Kidney (tissue), 14 donors: Measurements from ENCODE around the gene MBOAT1. TPM values are rescaled to one million over a fixed set of nuclear protein-coding genes. Genes with fewer than 3 reads are reported as not detected.

Experiments
- DNase-seq, 5 donors: peaks; one replicate each; pipeline ENCODE4 v3.0.0-alpha.2; 2013 to 2020
- FAIRE-seq: peaks from 2 replicates; lab custom pipeline; 2012; peaks lifted over from hg19 to GRCh38; lab: Jason Lieb, UNC
- H3K27ac ChIP-seq, 2 donors: one replicate each; pipeline ENCODE4 v1.7.0; 2013; ENCODE audit warnings: low read depth in 2 of 2, low read length in 2 of 2, inconsistent platforms in 1 of 2
- H3K27me3 ChIP-seq: one replicate; pipeline ENCODE4 v1.7.1; 2013; ENCODE audit warnings: low read length, inconsistent platforms; ENCODE audit not compliant: control insufficient read depth, insufficient read depth
- H3K36me3 ChIP-seq, 3 donors: one replicate each; pipeline versions ENCODE4 v1.7.0 to v1.7.1; 2013; ENCODE audit warnings: low read length in 3 of 3, control low read depth in 1 of 3, inconsistent platforms in 1 of 3; ENCODE audit not compliant: insufficient read depth in 3 of 3, control insufficient read depth in 2 of 3
- H3K4me1 ChIP-seq, 3 donors: one replicate each; pipeline versions ENCODE4 v1.7.0 to v1.7.1; 2013; ENCODE audit warnings: low read length in 3 of 3, inconsistent platforms in 1 of 3, low read depth in 1 of 3; ENCODE audit not compliant: control insufficient read depth in 2 of 3, insufficient read depth in 2 of 3
- H3K4me3 ChIP-seq, 3 donors: one replicate each; pipeline versions ENCODE4 v1.7.0 to v1.8.1; 2013; ENCODE audit warnings: low read length in 3 of 3, control low read depth in 1 of 3, inconsistent platforms in 1 of 3
- H3K9ac ChIP-seq, 3 donors: one replicate each; pipeline versions ENCODE4 v1.7.0 to v1.7.1; 2013; ENCODE audit warnings: low read length in 3 of 3, control low read depth in 1 of 3, inconsistent platforms in 1 of 3
- H3K9me3 ChIP-seq, 3 donors: one replicate each; pipeline versions ENCODE4 v1.7.0 to v1.7.1; 2013; ENCODE audit warnings: low read length in 3 of 3, control low read depth in 1 of 3, inconsistent platforms in 1 of 3; ENCODE audit not compliant: control insufficient read depth in 2 of 3, insufficient read depth in 1 of 3
- CTCF ChIP-seq: IDR thresholded peaks from 3 replicates; pipeline ENCODE4 v1.5.1; 2012; ENCODE audit warnings: mild to moderate bottlenecking, moderate library complexity, borderline replicate concordance; ENCODE audit not compliant: insufficient read depth; ENCODE audit errors: extremely low read depth
- intact Hi-C: fragments of 100-400 bp; cut with DNase I; formaldehyde crosslinking; loops from one replicate; pipeline ENCODE4 v1.11.1; 2022
- polyA plus RNA-seq: library from polyadenylated mRNA; stranded (reverse); fragments of 350-450 nt; fragmentation: Illumina TruSeq; extraction: RNeasy Lipid Tissue Mini Kit (QIAGEN cat#74804); gene quantifications from one replicate; pipeline ENCODE4 v1.2.3, GENCODE V29; 2014; ENCODE audit warnings: low read depth, low replicate concordance; ENCODE audit not compliant: insufficient read depth
- total RNA-seq: library from RNA; stranded (reverse); fragmentation: NEBNext Ultra II Directional; extraction: Animal tissue kit (Norgen Biotek cat#: 25700); gene quantifications from one replicate; pipeline ENCODE4 v1.2.1, GENCODE V29; 2021
- donor health status: control.
- donor health status: control.
- donor health status: control.
- donor health status: control.
- donor health status: control.
- donor health status: DM: yes; HTN: yes; CAD: no.
- donor health status: Normal renal cell carcinoma (clear cell type).

MBOAT1 gene
- total and polyA plus RNA-seq, 2 donors from 2014 or later, result 1.9 to 15.1 TPM

DNA sequence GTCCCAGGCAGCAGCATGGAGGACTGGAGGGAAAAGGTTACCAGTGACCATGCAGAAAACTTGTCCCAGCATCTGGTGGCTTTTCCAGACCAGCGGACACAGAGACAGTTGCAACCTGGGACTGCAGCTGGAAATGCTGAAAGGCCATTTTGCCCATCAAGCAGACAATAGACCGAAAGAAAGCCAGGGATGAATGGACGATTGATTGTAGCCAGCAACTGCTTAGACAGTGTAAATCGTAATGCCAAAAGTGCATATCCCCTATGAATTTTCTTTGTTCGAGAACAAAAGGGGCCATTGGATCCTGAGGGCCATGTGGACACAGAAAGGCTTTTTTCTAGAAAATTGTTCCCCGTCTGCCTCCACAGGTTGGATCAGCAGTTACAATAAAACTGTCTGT, 115.7 kb downstream of the MBOAT1 start:
- Histone ChIP-seq H3K27me3 (no peaks in the 10 kb centered on the region), H3K9me3 (no peaks in the 10 kb centered on the region), H3K9ac (no peak overlapping the region), H3K4me3 (no peak overlapping the region), H3K27ac (no peak overlapping the region), H3K4me1 (peaks cover 0 to 4% (median 0%) of the 10 kb centered on the region in 3 donors), H3K36me3 (no peaks in the 10 kb centered on the region)
- intact Hi-C loops, result no loop called here
- FAIRE-seq (no peak), DNase-seq (no peak)
- no peak for TF ChIP-seq CTCF

DNA sequence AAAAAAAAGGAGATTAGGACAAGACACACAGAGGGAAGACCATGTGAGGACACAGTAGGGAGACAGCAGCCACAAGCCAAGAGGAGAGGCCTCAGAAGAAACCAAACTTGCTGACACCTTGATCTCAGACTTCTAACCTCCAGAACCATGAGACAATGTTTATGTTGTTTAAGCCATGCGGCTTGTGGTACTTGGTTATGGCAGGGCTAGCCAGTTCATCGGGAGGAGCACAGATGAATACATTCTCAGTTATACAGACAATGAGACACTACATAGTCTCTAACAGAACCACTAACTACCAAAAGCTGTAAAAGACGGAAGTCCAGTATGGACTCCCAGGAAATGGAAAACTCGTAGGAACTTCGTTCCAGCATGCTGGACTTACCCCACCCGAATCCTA, 116.8 kb downstream of the MBOAT1 start:
- Histone ChIP-seq H3K4me3 (no peak overlapping the region), H3K36me3 (no peaks in the 10 kb centered on the region), H3K27me3 (no peaks in the 10 kb centered on the region), H3K4me1 (peaks cover 0 to 4% (median 0%) of the 10 kb centered on the region in 3 donors), H3K9ac (no peak overlapping the region), H3K27ac (no peak overlapping the region), H3K9me3 (no peaks in the 10 kb centered on the region)
- FAIRE-seq (no peak), DNase-seq (no peak)
- intact Hi-C loops, result no loop called here
- TF ChIP-seq CTCF, result no peak

- H3K4me3 ChIP-seq, result no peak overlapping the region
- peak; percentile 59 for TF ChIP-seq CTCF
- FAIRE-seq (peak; percentile 96), DNase-seq (peak in 3 of 5 donors; percentile 29 to 89 (median 85))
- H3K27me3 ChIP-seq, result no peaks in the 10 kb centered on the region
- no peak overlapping the region for H3K9ac ChIP-seq
- H3K27ac ChIP-seq, result no peak overlapping the region
- no peaks in the 10 kb centered on the region for H3K9me3 ChIP-seq
- H3K4me1 ChIP-seq, result peaks cover 0 to 4% (median 0%) of the 10 kb centered on the region in 3 donors
- H3K36me3 ChIP-seq, result no peaks in the 10 kb centered on the region
- intact Hi-C loops, result no loop called here
Measured at GRCh38 chr6:20092071-20092566, 120.2 kb downstream of the MBOAT1 start.

DNA sequence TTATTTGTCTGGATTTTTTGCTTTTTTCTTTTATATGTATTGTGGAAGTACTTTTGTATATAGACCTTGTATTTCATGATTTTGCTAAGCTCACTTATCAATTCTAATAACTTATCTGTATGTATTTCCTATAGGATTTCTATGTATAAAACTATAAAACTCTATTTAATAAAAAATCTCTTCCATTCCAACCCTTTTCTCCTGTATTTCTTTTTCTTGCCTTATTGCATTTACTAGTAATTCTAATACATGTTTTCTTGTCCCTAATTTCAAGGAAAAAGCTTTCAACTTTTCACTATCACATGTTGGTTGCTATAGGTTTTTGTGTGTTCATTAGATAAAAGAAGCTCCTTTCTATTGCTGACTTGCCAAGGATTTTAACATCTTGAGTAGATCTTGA, 125.3 kb downstream of the MBOAT1 start:
- Histone ChIP-seq H3K9ac (no peak overlapping the region), H3K27ac (no peak overlapping the region), H3K27me3 (no peaks in the 10 kb centered on the region), H3K4me3 (no peak overlapping the region), H3K4me1 (no peaks in the 10 kb centered on the region), H3K36me3 (no peaks in the 10 kb centered on the region), H3K9me3 (peaks cover 0 to 3% (median 0%) of the 10 kb centered on the region in 3 donors)
- DNase-seq, result no peak
- intact Hi-C loops, result no loop called here
- FAIRE-seq, result no peak
- TF ChIP-seq CTCF, result no peak
